Dedifferentiated amniotic fluid mesenchymal stem cell (primary cell): ENCODE results near the gene SLC49A4.
"Not testable (repeated sequence)": the region's sequence is repeated elsewhere in the genome, so short reads cannot be mapped to it uniquely, and the experiment has no call there.

ENCODE experiments used
- DNase-seq: peaks from one replicate; pipeline ENCODE4 v3.0.0-alpha.2; 2016; ENCODE audit errors: extremely low spot score

SLC49A4 gene, protein sequence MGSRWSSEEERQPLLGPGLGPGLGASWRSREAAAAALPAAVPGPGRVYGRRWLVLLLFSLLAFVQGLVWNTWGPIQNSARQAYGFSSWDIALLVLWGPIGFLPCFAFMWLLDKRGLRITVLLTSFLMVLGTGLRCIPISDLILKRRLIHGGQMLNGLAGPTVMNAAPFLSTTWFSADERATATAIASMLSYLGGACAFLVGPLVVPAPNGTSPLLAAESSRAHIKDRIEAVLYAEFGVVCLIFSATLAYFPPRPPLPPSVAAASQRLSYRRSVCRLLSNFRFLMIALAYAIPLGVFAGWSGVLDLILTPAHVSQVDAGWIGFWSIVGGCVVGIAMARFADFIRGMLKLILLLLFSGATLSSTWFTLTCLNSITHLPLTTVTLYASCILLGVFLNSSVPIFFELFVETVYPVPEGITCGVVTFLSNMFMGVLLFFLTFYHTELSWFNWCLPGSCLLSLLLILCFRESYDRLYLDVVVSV

DNA sequence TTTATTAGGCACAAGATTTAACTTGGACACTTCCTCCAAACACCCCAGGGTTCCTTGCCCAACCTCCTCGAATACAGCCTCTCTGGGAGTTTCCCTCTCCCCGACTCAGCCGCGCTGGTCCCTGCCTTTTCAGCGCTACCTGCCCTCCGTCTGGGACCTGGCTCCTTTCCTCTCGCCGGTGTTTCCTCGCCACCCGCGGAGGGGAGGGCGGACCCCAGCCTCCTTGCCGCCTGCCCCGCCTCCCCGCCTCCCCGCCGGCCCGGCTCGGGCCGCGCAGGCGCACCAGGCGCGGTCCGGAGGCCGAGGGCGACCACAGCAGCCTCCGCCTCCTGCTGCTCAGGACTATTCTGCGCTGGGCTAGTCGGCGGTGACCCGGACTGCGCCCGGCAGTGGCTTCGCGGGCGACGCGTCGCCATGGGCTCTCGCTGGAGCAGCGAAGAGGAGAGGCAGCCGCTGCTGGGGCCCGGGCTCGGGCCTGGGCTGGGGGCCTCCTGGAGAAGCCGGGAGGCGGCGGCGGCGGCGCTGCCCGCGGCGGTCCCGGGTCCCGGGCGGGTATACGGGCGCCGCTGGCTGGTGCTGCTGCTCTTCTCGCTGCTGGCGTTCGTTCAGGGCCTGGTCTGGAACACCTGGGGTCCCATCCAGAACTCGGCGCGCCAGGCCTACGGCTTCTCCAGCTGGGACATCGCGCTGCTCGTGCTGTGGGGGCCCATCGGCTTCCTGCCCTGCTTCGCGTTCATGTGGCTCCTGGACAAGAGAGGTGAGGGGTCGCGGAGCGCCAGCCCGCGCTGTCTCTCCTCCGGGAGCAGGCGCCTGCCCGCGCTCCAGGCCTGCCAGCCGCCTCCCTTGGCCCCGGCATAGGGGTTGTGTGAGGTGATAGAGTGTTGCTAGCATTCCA, at the start of gene SLC49A4:
TSS of gene SLC49A4 (plus strand) at position 291 of the 895 bp plus-strand sequence. CDS start at position 415, 124 bp downstream.
- DNase-seq, result peak; percentile 40

GRCh38 chr3:122745369-122746021, 49.4 kb upstream of the SLC49A4 start:
- peak; percentile 19 for DNase-seq

DNA sequence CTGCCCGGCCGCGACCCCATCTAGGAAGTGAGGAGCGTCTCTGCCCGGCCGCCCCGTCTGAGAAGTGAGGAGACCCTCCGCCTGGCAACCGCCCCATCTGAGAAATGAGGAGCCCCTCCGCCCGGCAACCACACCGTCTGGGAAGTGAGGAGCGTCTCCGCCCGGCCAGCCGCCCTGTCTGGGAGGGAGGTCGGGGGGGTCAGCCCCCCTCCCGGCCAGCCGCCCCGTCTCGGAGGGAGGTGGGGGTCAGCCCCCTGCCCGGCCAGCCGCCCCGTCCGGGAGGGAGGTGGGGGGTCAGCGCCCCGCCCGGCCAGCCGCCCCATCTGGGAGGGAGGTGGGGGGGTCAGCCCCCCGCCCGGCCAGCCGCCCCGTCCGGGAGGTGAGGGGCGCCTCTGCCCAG, 47.6 kb upstream of the SLC49A4 start:
- not testable (repeated sequence) for DNase-seq

- no peak for DNase-seq
Measured at GRCh38 chr3:122748347-122748746, 46.5 kb upstream of the SLC49A4 start.

DNA sequence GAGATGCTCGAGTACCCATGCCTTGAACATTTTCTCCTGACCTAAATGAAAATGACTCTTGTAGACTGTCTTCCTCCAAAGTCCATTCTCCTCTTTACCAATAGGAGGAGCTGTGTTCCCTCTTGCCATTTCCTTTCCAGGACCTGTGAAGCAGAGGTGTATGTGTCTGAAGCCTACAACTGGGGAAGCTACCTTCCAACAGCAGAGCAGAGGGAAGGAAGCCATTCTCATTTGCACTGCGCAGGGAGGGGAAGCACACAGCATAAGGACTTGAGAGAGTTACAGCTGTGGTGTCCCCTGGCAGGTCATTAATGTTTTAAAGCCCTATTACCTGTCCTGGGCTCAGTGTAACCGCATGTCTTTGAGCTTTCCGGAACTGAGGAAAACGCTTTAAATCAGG, 39.9 kb upstream of the SLC49A4 start:
- DNase-seq, result no peak

- DNase-seq, result no peak
Measured at GRCh38 chr3:122755491-122755890, 39.4 kb upstream of the SLC49A4 start.

DNA sequence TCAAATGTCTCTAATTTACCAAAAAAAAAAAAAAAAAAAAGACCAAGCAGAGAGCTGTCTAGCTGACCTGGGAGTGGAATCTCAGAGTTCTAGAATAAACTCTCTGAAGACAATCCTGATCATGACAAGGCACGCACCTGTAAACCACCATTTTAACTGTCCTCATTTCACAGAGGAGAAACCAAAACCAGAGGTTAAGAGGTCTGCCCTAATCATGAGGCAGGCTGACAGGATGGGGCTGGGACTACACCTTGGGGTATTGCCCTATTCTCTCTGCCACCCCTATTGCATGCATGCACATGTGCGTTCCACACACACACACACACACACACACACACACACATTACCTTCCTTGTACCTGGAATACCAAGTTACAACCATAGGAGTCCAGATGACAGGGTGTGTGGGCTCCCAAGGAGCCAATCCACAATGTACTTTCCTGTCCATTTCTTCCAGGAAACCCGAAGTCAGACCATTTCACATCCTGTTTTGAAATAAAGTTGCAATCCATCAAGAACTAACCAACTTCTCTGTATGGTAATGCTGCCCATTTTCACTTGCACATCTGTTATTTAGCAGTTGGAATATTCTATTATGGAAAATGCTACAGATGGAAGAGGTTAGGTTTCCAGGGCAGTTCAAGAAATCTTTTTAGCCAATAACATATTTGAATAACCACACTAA, 35.9 kb upstream of the SLC49A4 start:
- DNase-seq, result no peak

- DNase-seq, result no peak
Measured at GRCh38 chr3:122760453-122761271, 34.2 kb upstream of the SLC49A4 start.

GRCh38 chr3:122766430-122766829, 28.4 kb upstream of the SLC49A4 start:
- DNase-seq, result no peak

- DNase-seq, result no peak
Measured at GRCh38 chr3:122767540-122768372, 27.1 kb upstream of the SLC49A4 start.

DNA sequence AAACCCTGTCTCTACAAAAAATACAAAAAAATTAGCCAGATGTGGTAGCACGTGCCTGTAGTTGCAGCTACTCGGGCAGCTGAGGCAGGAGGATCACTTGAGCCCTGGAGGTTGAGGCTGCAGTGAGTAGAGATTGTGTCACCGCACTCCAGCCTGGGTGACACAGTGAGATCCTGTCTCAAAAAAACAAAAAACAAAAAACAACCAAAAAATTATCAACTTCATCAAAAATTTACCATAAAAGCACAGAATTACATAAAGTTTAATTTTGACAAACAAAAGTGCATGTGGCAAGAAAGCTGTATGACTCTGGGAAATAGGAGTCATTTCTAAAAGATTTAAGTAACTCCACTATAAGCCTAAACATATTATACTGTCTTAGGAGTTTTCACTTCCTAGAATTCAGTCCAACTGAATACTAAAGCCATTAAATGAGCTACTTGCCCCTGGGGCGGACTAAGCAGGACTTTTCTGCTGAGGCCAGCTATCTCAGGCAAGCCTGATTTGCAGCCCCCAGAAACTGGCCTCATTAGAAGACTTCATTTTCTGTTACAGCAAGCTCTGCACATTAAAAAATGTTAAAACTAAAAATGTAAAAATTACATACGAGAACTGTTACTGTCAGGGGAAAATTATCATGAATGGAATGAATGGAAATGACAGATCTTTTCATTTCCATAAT, 24.2 kb upstream of the SLC49A4 start:
- DNase-seq, result no peak

GRCh38 chr3:122772827-122773226, 22.0 kb upstream of the SLC49A4 start:
- DNase-seq, result no peak

DNA sequence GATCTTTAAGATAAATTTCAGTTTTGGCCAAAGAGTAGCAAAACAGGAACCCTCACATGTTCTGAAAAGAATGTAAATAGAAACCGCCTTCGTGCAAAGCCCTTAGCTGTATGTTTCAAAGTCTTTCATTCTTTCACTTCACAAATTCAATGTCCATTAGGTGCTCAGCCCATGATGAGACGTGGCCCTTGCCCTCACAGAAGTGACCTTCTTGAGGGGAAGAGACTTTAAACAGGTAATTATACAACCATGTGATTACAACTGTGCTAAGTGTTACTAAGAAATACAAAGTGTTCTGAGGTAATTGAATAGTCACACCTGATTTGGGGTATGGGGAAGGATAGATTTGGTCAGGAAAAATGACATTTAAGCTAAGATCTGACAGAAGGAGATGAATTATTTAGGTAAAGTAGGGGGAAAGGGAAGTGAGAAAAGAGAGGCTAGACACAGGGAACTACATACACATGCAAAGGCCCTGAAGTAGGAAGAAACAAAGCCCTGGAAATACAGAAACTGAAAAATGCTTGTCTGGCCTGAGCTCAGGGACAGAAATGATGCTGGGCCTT, 20.8 kb upstream of the SLC49A4 start:
- DNase-seq, result no peak

DNA sequence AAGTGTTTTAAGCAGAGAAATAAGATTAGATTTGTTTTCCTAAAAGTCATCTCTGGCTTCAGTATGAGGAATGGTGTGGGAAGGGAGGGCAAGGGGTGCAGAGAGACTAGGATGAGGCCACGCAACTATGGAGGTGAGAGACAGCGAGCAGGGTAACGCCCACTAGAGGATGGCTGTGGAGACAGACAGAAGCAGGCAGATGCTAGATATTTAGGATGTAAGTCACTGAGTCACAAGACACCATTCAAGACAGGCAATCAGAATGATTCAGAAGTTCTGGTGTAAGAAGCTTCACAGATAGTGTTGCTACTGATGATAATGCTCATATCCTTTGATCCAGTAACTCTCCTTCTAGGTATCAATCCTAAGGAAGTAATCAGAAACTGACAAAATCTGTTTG, 20.3 kb upstream of the SLC49A4 start:
- peak; percentile 35 for DNase-seq

DNA sequence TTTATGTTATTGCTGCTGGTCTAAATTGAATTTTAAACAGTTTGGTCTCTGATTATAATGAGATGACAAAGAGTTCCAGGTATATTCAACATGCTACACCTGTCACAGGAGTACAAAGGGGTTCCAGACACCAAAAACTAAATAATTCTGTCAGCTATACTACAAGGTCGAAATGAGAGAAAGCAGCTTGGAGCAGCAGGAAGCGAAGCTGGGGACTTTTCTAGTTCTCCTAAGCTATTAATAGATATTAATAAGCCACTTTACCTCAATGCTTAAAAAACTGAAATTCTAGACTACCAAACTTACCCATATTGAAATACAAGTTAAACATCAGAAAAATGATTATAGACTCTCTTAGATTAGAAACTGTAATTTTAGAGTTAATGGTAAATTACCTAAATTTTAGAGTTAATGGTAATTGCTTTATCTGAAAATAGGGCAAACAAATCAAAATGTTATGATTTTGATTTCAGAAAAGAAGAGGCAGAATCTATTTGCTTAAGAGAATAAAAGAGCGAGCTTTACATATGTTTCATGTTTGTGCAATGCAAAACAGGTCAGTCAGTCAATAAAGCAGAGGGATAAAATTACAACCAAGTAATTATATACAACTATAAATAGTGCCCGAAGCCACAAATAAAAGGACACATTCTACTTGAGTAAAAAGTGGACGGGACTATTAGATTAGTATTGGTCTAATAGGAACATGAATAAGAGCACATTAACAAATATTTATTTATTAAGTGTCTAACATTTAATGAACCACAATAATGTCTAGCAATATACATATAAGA, 18.0 kb upstream of the SLC49A4 start:
- no peak for DNase-seq

- DNase-seq, result no peak
Measured at GRCh38 chr3:122777563-122777962, 17.3 kb upstream of the SLC49A4 start.

GRCh38 chr3:122782804-122783203, 12.1 kb upstream of the SLC49A4 start:
- DNase-seq, result no peak

DNA sequence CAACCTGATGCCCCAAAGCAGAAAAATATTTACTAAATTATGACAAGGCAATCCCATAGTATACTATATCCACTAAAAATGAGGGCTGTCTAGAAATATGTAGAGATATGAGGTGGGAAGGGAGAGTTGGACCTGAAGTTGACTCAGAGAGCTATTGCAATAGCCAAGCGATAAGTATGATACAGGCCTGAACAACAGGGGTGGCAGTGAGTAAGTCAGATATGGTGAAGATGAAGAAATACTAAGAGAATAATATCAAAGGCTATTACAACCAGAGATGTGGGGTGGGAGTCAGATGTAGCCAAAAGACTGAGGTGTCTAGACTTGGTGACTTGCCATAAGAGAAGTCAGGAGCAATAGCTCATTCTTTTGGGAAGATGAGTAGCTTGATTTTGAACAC, 10.4 kb upstream of the SLC49A4 start:
- no peak for DNase-seq
